ENCODE measurements around the gene THSD1.
"Not testable (repeated sequence)": the region's sequence is repeated elsewhere in the genome, so short reads cannot be mapped to it uniquely, and the experiment has no call there.

The THSD1 gene

DNA sequence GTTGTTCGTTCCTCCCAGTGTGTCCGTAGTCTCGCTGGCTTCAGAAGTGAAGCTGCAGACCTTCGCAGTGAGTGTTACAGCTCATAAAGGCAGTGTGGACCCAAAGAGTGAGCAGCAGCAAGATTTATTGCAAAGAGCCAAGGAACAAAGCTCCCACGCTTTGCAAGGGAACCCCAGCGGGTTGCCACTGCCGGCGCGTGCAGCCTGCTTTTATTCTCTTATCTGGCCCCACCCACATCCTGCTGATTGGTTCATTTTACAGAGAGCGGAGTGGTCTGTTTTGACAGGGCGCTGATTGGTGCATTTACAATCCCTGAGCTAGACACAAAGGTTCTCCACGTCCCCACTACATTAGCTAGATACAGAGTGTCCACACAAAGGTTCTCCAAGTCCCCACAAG lies 1.5 kb upstream of the THSD1 start:
- not testable (repeated sequence) for DNase-seq

DNA sequence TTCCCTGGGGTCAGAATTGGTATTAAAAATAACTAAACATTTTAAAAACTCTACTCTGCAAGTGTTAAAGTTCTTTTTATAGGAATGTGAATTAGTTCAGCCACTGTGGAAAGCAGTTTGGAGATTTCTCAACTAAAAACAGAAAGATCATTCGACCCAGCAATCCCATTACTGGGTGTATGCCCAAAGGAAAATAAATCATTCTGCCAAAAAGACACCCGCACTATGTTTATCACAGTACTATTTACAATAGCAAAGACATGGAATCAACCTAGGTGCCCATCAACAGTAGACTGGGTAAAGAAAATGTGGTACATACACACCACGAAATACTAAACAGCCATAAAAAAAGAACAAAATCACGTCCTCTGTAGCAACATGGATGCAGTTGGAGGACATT lies 657 bp upstream of the THSD1 start:
- no peak for DNase-seq

DNA sequence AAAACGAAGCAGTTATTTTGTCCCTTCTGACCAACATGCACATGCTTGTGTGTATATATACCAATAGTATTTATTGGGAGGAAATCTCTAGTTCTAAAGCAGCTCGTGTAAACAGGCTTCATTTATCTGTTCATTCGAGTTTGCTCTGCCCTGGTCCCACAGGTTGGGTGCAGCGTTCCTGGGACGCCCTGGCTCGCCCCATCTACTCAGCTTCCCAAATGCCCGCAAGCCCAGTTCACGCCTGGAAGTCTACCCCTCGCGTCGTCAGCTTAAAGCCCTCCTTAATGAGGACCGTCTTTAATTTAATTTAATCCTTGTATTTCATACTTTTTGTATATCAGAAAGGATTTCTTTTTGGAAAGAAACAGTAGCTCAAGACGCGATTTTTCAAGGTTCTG lies 604 bp downstream of the THSD1 start:
- no peak for DNase-seq

DNA sequence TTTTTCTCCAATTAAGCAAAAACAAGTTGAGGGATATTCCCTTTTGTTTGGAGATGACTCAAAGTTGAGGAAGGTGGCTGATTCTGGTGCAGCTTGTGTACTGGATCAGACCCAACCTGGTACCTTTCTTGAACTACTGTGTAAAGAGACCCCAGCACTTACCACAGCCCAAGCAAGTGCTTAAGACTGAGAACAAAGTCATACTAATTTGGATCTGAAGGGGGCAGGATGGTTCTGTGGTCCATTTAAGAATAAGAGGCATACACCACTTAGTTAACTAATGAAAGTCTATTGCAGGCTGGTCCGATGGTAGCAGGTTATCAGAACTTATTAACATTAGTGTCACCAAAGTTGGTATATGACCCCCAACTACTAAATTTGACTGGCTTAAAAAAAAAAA lies 6.3 kb downstream of the THSD1 start:
- DNase-seq: no peak

DNA sequence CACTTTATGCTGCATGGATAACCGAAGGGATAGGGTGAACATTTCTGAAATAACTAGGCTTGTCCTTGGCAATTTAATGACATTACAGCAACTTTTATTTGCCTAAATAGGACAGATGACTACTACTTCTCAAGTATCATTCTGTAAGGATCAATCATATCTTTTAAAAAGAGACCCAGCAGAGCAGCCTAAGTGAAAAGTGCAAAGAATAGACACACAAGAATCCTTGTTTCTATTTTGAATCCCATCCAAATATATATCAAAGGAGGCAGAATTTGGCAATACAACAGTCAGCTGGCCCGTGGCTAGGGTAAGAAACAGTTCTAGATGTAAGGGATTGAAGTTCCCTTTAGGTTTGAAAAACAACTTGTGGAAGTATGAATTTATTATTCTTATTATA lies 6.9 kb downstream of the THSD1 start:
- DNase-seq: no peak

DNA sequence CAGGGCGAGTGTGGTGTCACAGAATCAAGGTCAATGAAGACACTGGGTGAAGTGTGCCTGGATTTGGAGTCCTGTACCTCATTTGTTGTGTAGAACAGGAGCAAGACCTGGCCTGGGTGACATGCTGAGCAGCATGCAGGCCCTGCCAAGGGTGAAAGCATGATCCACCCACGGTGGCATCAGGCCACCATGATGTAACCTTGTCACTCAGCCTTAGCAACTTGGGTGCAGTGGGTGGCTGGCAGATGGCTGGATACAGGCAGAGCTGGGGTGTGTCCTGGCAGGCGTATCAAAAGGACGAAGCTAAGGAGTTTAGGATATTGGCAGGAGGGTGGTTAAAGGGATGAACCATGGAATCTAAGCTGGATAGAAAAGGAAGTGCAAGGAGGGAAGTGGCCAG lies 10.3 kb downstream of the THSD1 start:
- no peak for DNase-seq

DNA sequence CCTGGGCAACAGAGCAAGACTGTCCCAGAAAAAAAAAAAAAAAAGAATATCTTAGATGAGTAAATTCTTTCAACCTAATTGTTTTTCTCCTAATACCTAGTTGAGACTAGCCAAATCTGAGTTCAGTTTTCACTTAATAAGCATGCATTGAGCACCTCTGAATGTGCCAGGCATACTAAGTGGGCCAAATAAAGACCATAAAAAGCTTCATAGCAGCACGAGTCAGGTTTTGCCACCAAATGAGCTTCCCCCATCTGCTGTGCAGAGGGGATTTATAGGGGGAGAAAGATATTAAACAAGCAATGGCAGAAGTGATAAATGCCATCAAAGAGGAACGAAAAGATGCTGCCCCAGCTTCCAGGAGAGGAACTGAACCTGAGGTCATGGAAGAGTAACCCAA lies 11.4 kb downstream of the THSD1 start:
- DNase-seq: no peak

DNA sequence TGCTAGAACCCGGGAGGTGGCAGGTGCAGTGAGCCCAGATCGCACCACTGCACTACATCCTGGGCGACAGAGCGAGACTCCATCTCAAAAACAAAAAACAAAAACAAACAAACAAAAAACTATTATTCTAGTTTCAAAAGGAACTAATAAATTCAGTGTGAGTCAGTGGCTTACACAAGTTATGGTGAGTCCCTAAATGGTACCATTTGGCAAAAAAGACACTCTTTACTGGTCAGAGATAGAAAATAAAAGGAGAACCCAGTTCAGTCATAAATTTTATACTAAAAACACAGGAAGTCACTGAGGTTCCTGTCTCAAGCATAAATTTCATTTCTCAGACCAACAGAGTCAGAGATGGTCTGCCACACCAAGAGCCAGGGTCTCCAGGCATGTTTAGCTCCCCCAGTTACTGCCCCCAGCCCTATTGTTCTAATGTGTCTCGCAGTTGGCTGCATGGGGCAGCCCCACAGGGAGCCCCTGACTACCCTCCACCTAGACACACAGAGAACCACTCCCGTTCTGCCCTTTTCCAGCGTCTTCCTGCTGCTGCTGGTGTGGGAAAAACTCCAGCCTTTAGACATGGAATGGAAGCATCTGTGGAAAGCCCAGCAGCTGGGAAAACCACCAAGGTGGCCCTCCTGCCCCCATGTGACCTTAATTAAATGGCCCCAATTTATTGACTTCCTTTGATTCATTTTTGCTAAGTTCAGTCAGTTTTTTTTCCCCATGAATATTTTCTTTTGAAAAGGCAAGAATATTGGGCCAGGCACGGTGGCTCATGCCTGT lies 12.2 kb downstream of the THSD1 start:
- no peak for DNase-seq

DNA sequence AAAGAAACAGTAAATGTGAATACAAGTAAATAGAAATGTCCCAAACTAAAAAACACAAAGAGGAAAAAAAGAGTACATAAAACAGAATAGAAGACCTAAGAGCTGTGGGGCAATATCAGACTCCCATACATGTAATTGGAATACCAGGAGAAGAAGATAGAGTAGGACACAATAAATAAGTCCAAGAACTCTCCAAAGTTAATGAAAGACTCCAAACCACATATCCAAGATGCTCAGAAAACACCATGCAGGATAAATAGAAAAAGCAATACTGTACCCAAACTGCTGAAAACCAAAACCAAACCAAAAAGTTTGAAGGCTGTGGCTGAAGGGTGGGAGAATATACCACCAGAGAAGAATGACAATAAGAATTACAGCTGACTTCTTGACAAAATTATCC lies 18.3 kb downstream of the THSD1 start:
- DNase-seq: no peak

DNA sequence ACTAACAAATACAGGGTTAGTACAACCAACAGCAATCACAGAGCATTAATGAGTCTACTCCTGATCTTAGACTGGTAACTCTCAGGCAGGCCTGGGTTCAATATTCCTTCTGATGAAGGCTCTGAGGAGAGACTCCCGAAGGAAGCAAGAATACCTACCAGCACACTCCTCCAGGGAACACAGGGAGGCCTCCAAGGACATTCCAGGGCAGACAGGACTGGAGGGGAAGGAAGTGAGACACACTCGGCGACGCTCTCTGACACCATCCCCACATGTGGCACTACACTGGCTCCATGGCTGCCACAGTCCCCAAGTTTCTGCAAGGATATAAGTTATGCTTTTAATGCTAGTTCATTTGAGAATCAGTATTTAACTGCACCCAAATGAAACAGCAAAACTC lies 20.1 kb downstream of the THSD1 start:
- no peak for DNase-seq

DNA sequence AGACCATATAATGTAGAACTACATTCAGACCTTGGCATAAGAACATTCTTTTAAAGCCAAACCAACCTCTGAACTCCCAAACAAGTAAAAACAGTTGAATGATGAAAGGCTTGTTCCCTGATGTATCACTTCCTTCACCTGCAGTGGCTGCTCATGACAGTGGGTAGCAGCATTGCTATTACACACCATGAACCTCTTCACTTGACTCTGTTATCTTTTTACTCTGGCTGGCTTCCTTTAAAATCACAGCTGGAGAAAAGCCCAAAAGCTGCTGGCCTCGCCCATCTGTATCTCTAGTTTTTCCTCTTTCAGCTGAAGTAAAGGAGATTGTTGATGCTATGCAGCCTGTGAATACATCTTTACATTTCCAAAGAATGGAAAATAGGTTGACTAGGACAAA lies 22.6 kb downstream of the THSD1 start:
- DNase-seq: no peak

DNA sequence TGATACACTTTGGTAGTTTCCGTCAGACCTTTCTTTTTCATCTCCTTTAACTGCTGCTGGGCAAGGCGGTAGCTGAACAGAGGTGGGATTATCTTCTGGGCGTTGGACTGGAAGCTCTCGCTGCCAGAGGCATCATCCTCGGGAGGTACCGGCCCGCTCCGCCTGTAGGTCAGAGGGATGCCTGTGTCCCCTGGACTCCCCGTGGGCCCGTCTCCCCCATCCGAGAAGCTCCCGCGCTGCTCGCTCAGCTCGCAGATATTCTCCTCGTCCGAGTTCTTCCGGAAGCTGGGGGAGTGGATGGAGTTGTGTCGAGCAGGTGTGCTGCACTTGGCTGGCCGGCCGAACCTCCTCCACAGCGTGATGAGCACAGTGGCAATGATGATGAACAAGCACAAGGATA lies 27.7 kb downstream of the THSD1 start:
- no peak for DNase-seq

DNA sequence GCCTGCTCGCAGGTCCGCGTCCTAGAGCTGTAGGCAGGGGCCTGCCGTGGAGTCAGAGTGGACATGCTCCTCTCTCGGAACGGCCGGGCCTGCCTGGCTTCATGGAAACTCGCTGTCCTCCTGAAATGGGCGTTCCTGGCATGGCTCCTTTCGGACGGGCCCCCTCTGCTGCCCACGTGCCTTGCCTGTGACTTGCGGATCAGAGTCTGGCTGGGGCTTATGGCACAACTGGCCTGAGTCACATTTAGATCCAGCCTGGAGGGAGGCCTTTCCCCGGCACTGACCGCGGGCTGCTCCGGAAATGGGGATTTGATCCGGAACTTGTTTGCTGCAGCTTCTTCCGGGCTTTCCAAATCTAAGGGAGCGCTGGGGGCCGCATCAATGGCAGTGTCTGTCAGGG lies 28.1 kb downstream of the THSD1 start:
- no peak for DNase-seq

DNA sequence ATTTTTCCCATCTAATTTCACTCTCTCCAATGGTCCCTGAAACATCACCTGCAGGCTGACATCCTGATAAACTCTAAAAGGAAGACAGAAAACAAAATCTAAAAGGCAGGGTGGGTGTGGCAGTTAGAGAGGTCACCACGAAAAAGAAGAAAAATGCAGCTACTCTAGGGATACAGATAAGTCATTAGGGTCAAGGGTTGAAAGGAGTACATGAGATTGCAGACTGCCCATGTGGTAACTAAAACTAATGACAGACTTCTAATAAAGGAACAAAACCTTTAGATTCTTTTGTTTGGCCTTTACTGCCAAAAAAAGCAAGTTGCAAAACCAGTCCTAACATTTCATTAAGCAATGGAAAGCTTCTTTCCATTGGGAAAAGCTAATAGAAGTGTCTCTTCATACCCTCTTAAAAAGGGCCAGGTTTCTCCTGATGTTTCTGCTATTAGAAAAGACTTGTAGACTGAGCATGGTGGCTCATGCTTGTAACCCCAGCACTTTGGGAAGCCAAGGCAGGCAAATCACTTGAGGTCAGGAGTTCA lies 31.0 kb downstream of the THSD1 start:
- no peak for DNase-seq

DNA sequence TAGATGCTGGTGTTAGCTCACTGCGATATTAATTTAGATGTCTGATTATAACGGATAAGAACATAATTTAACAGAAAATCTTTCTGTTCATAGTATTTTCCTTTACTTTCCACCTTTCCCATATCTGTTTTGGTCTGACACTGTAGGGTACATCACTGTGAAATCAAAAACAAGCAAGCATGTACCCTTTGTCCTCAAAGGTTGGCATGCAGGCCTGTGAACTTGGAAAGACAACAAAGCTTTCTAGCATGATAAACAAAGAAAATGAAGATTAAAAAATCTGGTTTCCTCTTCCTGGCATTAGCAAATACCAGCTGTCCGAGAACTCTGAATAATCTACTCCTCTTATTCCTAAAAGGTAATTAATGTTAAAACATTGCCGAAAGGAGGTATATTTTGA lies 31.6 kb downstream of the THSD1 start:
- no peak for DNase-seq

DNA sequence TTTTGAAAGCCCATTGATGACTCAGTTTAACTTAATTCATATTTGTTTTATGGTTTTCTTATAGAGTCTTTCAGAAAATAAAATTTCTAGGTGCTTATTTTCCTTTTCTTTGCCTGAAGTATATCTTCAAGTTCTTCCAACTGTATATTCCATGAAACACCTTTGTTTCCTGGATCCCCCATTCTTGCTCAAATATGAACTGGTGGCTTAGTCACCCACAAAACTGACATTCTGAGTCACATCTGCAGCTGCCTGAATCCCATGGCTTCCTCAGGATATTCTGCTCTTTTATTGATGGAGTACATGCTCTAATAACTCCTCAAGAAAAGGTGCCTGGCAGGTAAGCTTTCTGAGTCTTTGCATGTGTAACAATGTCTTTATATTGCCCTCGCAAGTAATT lies 32.7 kb downstream of the THSD1 start:
- DNase-seq: not testable (repeated sequence)

DNA sequence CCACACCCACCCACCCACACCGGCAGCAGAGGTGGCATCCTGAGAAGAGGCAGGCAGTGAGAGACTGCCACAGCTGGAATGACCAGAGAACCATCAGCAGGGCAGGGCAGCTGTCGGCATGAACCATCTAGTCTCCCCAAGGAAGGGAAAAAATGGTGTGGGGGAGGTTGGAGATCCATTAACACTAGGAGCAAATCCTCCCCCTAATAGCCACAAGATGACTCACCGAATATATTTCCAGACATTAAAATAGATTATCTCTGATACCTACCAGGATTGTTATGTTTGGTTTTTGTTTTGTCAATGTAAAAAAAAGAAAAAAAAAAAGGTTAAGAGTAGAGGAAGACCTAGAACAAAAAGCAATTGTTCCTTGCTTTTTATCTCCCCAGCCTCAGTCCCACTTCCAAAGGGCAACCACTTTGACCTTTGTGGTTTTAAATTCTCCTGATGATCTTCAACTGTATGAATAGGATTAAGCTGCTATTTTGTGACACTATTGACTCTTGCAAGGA lies 34.2 kb downstream of the THSD1 start:
- DNase-seq: no peak

DNA sequence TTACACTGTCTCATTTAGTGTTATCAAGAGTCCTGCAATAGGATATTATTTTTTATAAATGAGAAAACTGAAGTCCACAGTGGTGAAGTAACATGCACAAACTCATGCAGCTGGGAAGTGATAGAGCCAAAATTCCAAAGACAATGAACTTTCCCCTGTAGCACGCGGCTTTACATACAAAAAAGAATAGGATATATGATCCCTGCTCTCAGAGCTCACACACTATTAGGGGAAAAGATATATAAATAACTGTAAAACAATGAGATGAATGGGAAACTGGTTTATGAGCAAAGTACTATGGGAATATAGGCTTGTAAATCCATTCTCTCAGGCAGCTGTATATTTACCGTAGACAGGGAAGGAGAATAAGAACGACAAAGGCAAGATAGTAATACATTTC lies 39.7 kb downstream of the THSD1 start:
- DNase-seq: no peak

DNA sequence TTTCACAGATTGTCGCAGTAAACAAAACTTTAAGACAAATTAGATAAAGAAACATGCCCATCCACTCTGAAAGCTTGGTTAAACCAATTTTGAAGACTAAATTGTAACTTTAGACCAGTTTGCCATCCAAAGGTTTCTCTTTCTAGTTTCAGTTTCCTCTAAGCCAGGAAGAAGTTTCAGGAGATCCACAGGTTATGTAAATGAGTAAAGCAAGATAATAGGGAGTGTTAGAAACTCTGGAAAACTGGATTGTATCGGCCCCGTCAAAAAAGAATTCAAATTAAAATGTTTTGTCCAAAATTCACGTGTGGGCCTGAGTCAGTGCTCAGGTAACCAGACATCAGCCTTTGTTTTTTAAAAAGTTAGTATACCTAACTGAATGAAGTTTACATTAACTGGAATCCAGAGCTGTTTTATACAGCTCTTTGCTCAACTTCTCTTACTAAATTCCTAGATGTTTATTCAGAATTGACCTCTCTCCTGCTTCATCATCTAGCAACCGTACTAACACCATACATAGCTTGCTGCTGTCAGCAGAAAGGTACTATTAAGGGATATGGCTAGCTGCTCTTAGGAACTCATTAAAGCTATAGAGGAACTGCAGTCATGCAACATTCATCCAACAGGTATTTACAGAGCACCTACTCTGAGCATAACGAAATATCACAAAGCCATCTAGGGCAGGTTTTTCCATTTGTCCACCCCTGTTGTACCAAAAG lies 43.6 kb downstream of the THSD1 start:
- DNase-seq: not testable (repeated sequence)

DNA sequence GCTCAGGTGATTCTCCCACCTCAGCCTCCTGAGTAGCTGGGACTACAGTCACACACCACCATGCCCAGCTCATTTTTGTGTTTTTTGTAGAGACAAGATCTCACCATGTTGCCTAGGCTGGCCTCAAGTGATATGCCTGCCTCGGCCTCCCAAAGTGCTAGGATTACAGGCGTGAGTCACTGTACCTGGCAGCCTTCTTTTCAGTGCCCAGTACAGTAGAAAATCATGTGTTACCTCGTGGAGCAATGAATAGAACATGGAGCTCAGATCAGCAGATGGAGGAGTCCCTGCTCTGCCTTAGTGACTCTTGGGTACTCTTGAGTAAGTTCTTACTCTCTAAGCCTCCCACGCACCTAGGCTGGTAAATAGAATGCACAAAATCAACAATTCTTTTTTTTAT lies 44.7 kb downstream of the THSD1 start:
- no peak for DNase-seq

DNA sequence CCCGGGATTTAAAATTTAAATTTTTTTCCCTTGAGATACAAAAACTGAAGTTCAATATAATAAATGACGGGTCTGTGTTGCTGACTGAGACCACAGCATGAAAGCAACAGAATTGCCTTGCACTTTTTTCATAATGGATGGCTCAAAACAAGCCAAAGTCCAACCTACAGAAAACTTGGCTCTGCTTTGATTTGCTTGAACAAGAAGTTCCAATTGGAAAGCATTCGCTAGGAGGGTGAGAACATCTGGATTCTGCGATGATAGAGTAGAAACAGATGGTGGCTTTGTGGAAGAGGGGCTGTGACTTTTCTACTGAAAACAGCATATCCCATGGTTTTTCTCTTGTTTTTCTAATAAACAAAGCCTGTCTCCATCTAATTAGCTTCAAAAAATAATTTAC lies 46.4 kb downstream of the THSD1 start:
- DNase-seq: no peak

DNA sequence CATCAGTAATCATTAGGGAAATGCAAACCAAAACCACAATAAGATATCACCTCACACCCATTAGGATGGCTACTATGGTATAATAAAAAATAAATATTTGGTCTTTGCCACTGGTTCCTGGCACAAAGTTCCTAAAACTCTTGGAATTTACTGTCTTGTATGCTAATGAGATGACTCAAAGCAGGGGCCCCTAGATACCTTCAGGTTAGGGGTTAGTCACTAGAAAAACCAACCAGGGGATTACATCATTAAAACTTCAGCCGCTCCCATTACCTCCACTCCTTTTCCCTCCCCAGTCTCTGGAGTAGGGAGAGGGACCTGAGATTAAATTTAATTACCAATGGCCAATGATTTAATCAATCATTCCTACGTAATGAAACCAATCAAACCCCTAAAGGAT lies 49.6 kb downstream of the THSD1 start:
- DNase-seq: no peak

DNA sequence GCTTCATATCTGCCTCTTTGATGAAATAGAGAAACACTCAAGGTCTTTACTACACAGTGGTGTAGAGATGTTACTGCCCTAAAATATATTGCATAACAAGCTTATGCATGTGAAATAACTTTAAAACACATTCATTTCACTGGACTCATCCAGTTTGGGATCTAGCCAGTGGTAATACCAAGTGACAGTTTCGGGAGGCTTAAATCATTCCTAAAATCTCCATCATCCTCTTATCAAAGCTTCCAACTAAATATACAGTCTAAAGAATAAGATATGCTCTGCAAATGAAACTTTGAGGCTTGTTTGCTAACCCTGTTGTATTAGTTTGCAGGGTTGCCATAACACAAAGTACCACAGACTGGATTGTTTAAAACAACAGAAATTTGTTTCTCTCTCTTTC lies 52.8 kb downstream of the THSD1 start:
- DNase-seq: no peak

Measured in CD4-positive, alpha-beta T cell treated with Interleukin-15 for 1 hour (primary cell).